Measurements from ENCODE around the gene EGFL7. TPM values are rescaled to one million over a fixed set of nuclear protein-coding genes. Genes with fewer than 3 reads are reported as not detected.

The EGFL7 gene
- total RNA-seq, 1 experiment from 2014 or later = 38.0 TPM

DNA sequence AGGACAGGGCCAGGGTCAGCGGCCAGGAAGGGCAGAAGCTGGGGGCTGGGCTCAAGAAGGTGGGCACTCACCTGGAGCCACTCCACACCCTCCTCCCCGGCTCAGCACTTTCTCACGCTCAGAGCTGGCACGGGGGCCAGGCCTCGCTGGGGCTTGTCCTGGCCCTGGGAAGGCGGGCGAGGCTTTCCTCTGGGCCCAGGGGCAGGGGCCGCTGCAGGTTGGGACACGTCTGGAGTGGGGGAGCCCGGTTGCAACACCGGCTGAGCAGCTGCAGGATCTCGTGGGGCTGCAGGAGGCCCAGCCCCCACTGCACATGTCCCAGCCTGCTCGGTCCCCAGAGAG lies 38.9 kb upstream of the EGFL7 start:
- H3T11ph ChIP-seq (ENCODE audit: low read length) = no peak overlapping the region
- Mint-ChIP-seq H3K27ac (no peak overlapping the region), H3K27me3 (ENCODE audit: low read depth) (no peaks in the 10 kb centered on the region), H3K4me3 (no peak overlapping the region), H3K36me3 (ENCODE audit: insufficient read depth in 1 of 3, low read depth in 3 of 3) (no peaks in the 10 kb centered on the region), H3K9me3 (no peaks in the 10 kb centered on the region), H3K4me1 (no peaks in the 10 kb centered on the region)
- no peaks in the 10 kb centered on the region for H3K23me2 ChIP-seq (ENCODE audit: insufficient read length, low read depth, low read length, poor library complexity, severe bottlenecking)
- H2BK12ac ChIP-seq (ENCODE audit: insufficient read length, low read depth, low read length) = no peak overlapping the region
- H3K79me2 ChIP-seq (ENCODE audit: insufficient read depth, low read length) = no peaks in the 10 kb centered on the region
- no peak overlapping the region for H3K4me2 ChIP-seq (ENCODE audit: insufficient read depth, insufficient read length, low read length)
- H4K5ac ChIP-seq (ENCODE audit: insufficient read length, low read depth, low read length) = no peak overlapping the region
- no peak overlapping the region for H2AFZ ChIP-seq (ENCODE audit: low read length)
- no peaks in the 10 kb centered on the region for H3K27me3 ChIP-seq (ENCODE audit: insufficient read depth, low read length)
- TF ChIP-seq, protein P1, sequence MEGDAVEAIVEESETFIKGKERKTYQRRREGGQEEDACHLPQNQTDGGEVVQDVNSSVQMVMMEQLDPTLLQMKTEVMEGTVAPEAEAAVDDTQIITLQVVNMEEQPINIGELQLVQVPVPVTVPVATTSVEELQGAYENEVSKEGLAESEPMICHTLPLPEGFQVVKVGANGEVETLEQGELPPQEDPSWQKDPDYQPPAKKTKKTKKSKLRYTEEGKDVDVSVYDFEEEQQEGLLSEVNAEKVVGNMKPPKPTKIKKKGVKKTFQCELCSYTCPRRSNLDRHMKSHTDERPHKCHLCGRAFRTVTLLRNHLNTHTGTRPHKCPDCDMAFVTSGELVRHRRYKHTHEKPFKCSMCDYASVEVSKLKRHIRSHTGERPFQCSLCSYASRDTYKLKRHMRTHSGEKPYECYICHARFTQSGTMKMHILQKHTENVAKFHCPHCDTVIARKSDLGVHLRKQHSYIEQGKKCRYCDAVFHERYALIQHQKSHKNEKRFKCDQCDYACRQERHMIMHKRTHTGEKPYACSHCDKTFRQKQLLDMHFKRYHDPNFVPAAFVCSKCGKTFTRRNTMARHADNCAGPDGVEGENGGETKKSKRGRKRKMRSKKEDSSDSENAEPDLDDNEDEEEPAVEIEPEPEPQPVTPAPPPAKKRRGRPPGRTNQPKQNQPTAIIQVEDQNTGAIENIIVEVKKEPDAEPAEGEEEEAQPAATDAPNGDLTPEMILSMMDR (conservative IDR thresholded peaks at IDR 0.05) = no peak
- no peak overlapping the region for H2BK15ac ChIP-seq (ENCODE audit: low read depth, low read length)
- no CpG with 5 or more reads among the region's 13 CpGs for WGBS (ENCODE audit: extremely low coverage, insufficient read length, low lambda C conversion rate)
- H3K18ac ChIP-seq (ENCODE audit: insufficient read length, low read depth, low read length) = no peak overlapping the region
- H3K56ac ChIP-seq (ENCODE audit: insufficient read length, low read depth, low read length) = no peak overlapping the region
- H3K23ac ChIP-seq (ENCODE audit: insufficient read length, low read depth, low read length) = no peak overlapping the region
- H4K20me1 ChIP-seq (ENCODE audit: control insufficient read depth, insufficient read depth, insufficient read length) = no peaks in the 10 kb centered on the region
- no peak overlapping the region for H4K91ac ChIP-seq (ENCODE audit: insufficient read length, low read depth, low read length)
- H2BK120ac ChIP-seq (ENCODE audit: low read depth, low read length, poor library complexity, severe bottlenecking) = no peak overlapping the region
- no peaks in the 10 kb centered on the region for H3K4me1 ChIP-seq (ENCODE audit: insufficient read depth, low read length)
- no peak overlapping the region for H2BK5ac ChIP-seq (ENCODE audit: insufficient read length, low read length)
- H3K79me1 ChIP-seq (ENCODE audit: insufficient read depth, low read depth, low read length, poor library complexity, severe bottlenecking) = no peaks in the 10 kb centered on the region
- no peak overlapping the region for H3K27ac ChIP-seq (ENCODE audit: insufficient read length, low read depth, low read length)
- no peak for DNase-seq
- no peak overlapping the region for H3K14ac ChIP-seq (ENCODE audit: insufficient read depth, low read length)
- no peak overlapping the region for H2AK5ac ChIP-seq (ENCODE audit: insufficient read length, low read length)
- H3K9ac ChIP-seq (ENCODE audit: extremely low read depth, insufficient read length, low read length) = no peak overlapping the region
- H4K8ac ChIP-seq (replicated peaks; ENCODE audit: insufficient read length, low read depth, low read length) = no peak overlapping the region
- H2BK20ac ChIP-seq (ENCODE audit: low read depth, low read length, poor library complexity, severe bottlenecking) = no peak overlapping the region
- H3K9me3 ChIP-seq (ENCODE audit: control insufficient read depth, low read depth, low read length) = no peaks in the 10 kb centered on the region
- H3K4ac ChIP-seq (ENCODE audit: low read depth, low read length) = no peak overlapping the region

Data from H9 (cell line).